HEK293T (cell line): ENCODE data around the gene VANGL2.

Experiments
- CTBP1 ChIP-seq: fragments of 450-650 bp; IDR thresholded peaks from 2 replicates; pipeline ENCODE4 v1.6.1; 2016; ENCODE audit warnings: borderline replicate concordance
- HDGF ChIP-seq: fragments of 450-650 bp; IDR thresholded peaks from 2 replicates; pipeline ENCODE4 v1.6.1; 2017; ENCODE audit warnings: antibody characterized with exemption, borderline replicate concordance
- NFRKB ChIP-seq: fragments of 450-650 bp; IDR thresholded peaks from 2 replicates; pipeline ENCODE4 v1.6.1; 2016; ENCODE audit warnings: mild to moderate bottlenecking, moderate library complexity
- SP1 ChIP-seq: fragments of 450-650 bp; IDR thresholded peaks from 2 replicates; pipeline ENCODE4 v1.6.1; 2017
- SUZ12 ChIP-seq: fragments of 450-650 bp; IDR thresholded peaks from 2 replicates; pipeline ENCODE4 v1.6.1; 2016; ENCODE audit warnings: mild to moderate bottlenecking
- TARDBP ChIP-seq: fragments of 450-650 bp; IDR thresholded peaks from 2 replicates; pipeline ENCODE4 v1.6.1; 2016

GRCh38 chr1:160410406-160411005 lies 10.1 kb downstream of the VANGL2 start:
- TF ChIP-seq HDGF (no peak), NFRKB (no peak), CTBP1 (no peak), SP1 (no peak), TARDBP (no peak), SUZ12 (no peak)
